Erythroblast (primary cell): ENCODE measurements around the gene CHN1.

Experiments
- GATA1 ChIP-seq: IDR thresholded peaks from 2 replicates; pipeline ENCODE4 v1.6.1; 2011; ENCODE audit warnings: low read depth, mild to moderate bottlenecking, control low read depth, low read length, moderate library complexity
- POLR2A ChIP-seq: IDR thresholded peaks from 2 replicates; pipeline ENCODE4 v1.6.1; 2011; ENCODE audit warnings: mild to moderate bottlenecking, low read length

DNA sequence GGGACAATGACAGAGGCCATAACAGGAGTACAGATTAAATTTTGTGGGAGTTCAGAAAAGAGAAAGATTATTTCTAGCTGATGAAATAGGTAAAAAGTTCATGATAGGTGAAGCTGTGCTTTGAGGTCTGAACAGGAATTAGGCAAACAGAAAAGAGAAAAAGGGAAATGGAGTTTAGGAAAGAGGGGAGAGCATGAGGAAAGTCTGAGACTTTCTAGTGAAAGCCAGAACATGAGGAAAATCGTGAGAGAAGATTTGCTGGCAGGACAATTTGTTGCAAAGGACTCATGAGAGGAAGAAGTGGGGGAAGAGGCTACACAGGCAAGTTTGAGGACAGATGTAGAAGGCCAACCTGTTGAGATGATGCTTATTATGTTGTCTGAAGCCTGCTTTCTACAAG lies 6.3 kb upstream of the CHN1 start:
- TF ChIP-seq POLR2A = no peak
- no peak for TF ChIP-seq GATA1
